ENCODE data around the gene CADM1. TPM values are rescaled to one million over a fixed set of nuclear protein-coding genes. Genes with fewer than 3 reads are reported as not detected.

Gene CADM1
- total and polyA plus RNA-seq, 2 donors (not counting 3 experiments of a cell fraction or from before 2014, with no cell fraction given) = 0.52 to 2.6 TPM

DNA sequence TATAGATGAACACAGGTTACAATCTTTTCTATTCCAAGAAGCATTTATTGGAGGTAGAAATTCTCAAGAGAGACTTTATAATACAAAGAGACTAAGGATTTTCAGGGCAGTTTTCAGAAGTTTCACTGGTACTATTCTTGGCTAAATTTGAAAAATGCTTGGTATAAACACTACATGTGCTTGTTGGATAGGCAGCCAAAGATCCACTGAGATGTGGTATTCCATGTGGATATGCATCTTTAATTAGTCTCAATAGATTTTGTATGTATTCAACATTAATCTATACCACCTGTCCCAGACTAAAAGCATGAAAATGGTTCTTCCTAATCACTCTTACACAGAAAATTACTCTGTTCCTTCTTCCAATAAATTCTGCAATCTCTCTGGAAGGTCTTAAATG, 232.6 kb downstream of the CADM1 start:
- no peak overlapping the region for H3K4me2 ChIP-seq (ENCODE audit: insufficient read depth, low read length)
- H3K4me1 ChIP-seq (ENCODE audit: control insufficient read depth, extremely low read depth, insufficient read depth, low read length) = no peaks in the 10 kb centered on the region
- no peak for DNase-seq (ENCODE audit: low read depth, low spot score)
- H3K9me1 ChIP-seq (replicated peaks; ENCODE audit: control insufficient read depth, extremely low read depth, insufficient read depth, low read length) = no peaks in the 10 kb centered on the region
- no peaks in the 10 kb centered on the region for H3K27me3 ChIP-seq (ENCODE audit: control insufficient read depth in 2 of 2, insufficient read depth in 2 of 2, low read length in 2 of 2)
- no peak overlapping the region for H3K4me3 ChIP-seq (replicated peaks in 1 of 3; ENCODE audit: insufficient read depth in 1 of 3, low read depth in 1 of 3, low read length in 3 of 3)
- dilution Hi-C loops (cut with MboI; ENCODE audit: extremely low pct_ligation_motif_present, low sequenced_read_pairs) (no loop called here), intact Hi-C loops (cut with micrococcal nuclease) (no loop called here)
- H3K9ac ChIP-seq (replicated peaks; ENCODE audit: extremely low read depth, insufficient read depth, low read length) = no peak overlapping the region
- FAIRE-seq = no peak
- H3K9me3 ChIP-seq (replicated peaks; ENCODE audit: control insufficient read depth, insufficient read depth, low read length) = no peaks in the 10 kb centered on the region
- ChIA-PET POLR2A (no interaction called here), CTCF (no interaction called here)
- no peaks in the 10 kb centered on the region for H3K79me2 ChIP-seq (ENCODE audit: control insufficient read depth, insufficient read depth, low read length)
- H4K20me1 ChIP-seq (replicated peaks; ENCODE audit: control insufficient read depth, extremely low read depth, insufficient read depth, low read length) = no peaks in the 10 kb centered on the region
- H3K36me3 ChIP-seq (ENCODE audit: control insufficient read depth in 2 of 2, extremely low read depth in 1 of 2, insufficient read depth in 2 of 2, low read length in 2 of 2) = no peaks in the 10 kb centered on the region
- no peak overlapping the region for H2AFZ ChIP-seq (ENCODE audit: low read depth, low read length)
- H3K27ac ChIP-seq (ENCODE audit: insufficient read depth, low read depth, low read length) = no peak overlapping the region
- BruUV-seq (replicated peaks) = no TSS peak
- TF ChIP-seq MYC (IDR thresholded peaks at IDR 0.05; ENCODE audit: low read depth, low read length) (no peak), POLR2A (IDR thresholded peaks at IDR 0.05; ENCODE audit: low read depth, low read length) (no peak), GATA2 (IDR thresholded peaks at IDR 0.05; ENCODE audit: insufficient read depth, insufficient read length, low read depth, low read length) (no peak), FOS (IDR thresholded peaks at IDR 0.05; ENCODE audit: borderline replicate concordance, insufficient read depth, low read length) (no peak), POLR2AphosphoS5 (IDR thresholded peaks at IDR 0.05; ENCODE audit: insufficient read depth, low read depth, low read length) (no peak), JUN (IDR thresholded peaks at IDR 0.05; ENCODE audit: borderline replicate concordance, insufficient read depth, insufficient read length, low read depth) (no peak), EZH2 (IDR thresholded peaks at IDR 0.05; ENCODE audit: borderline replicate concordance, low read depth, low read length, severe bottlenecking) (no peak)
- TF ChIP-seq, protein P1, sequence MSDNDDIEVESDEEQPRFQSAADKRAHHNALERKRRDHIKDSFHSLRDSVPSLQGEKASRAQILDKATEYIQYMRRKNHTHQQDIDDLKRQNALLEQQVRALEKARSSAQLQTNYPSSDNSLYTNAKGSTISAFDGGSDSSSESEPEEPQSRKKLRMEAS (IDR thresholded peaks at IDR 0.05; ENCODE audit: insufficient read depth, insufficient read length) = no peak
- TF ChIP-seq, protein P2, sequence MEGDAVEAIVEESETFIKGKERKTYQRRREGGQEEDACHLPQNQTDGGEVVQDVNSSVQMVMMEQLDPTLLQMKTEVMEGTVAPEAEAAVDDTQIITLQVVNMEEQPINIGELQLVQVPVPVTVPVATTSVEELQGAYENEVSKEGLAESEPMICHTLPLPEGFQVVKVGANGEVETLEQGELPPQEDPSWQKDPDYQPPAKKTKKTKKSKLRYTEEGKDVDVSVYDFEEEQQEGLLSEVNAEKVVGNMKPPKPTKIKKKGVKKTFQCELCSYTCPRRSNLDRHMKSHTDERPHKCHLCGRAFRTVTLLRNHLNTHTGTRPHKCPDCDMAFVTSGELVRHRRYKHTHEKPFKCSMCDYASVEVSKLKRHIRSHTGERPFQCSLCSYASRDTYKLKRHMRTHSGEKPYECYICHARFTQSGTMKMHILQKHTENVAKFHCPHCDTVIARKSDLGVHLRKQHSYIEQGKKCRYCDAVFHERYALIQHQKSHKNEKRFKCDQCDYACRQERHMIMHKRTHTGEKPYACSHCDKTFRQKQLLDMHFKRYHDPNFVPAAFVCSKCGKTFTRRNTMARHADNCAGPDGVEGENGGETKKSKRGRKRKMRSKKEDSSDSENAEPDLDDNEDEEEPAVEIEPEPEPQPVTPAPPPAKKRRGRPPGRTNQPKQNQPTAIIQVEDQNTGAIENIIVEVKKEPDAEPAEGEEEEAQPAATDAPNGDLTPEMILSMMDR (IDR thresholded peaks at IDR 0.05; ENCODE audit: extremely low read depth in 1 of 2, insufficient read depth in 1 of 2, low read depth in 1 of 2, low read length in 2 of 2) = no peak
